Panc1 (cell line): ENCODE measurements around the gene PLCG2. TPM values are rescaled to one million over a fixed set of nuclear protein-coding genes. Genes with fewer than 3 reads are reported as not detected.

Experiments used
- ATAC-seq: fragments of 200-7000 bp; cut with Tn5 transposase; 2 replicates; pipeline ENCODE4 v1.9.1; 2020; ENCODE audit warnings: mild to moderate bottlenecking, moderate library complexity
- BruUV-seq: library from RNA; stranded (reverse); fragments of 400-500 nt; replicated peaks from 2 replicates; lab custom pipeline; 2021; lab: Mats Ljungman, UMichigan
- CTCF ChIA-PET: fragments of 300-600 bp; sonication (Branson Sonifier 250); formaldehyde crosslinking; loops from one replicate; lab custom pipeline; 2022; ENCODE audit warnings: antibody characterized with exemption; lab: Charles Lee
- POLR2A ChIA-PET: fragments of 300-600 bp; sonication (Branson Sonifier 250); formaldehyde crosslinking; loops from one replicate; lab custom pipeline; 2022; ENCODE audit warnings: antibody characterized with exemption; lab: Charles Lee
- DNase-seq: peaks from one replicate; pipeline ENCODE4 v3.0.0-alpha.2; 2010; ENCODE audit warnings: low read depth, low spot score
- H3K27ac ChIP-seq: 2 replicates; pipeline ENCODE4 v1.5.1; 2011; ENCODE audit warnings: mild to moderate bottlenecking, low read length, inconsistent platforms
- H3K27me3 ChIP-seq: fragments of 200-500 bp; sonication (Bioruptor generic); 2 replicates; pipeline ENCODE4 v1.6.0; 2014; ENCODE audit warnings: low read length, inconsistent platforms; ENCODE audit not compliant: control insufficient read depth, insufficient read depth
- H3K36me3 ChIP-seq: fragments of 200-500 bp; sonication (Bioruptor generic); 2 replicates; pipeline ENCODE4 v1.5.1; 2014; ENCODE audit warnings: inconsistent platforms, mild to moderate bottlenecking, low read length, moderate library complexity; ENCODE audit not compliant: control insufficient read depth, insufficient read depth
- H3K4me1 ChIP-seq: 2 replicates; pipeline ENCODE4 v1.5.1; 2011; ENCODE audit warnings: inconsistent platforms, mild to moderate bottlenecking, low read length, moderate library complexity; ENCODE audit not compliant: control insufficient read depth, insufficient read depth
- H3K4me3 ChIP-seq, 2 experiments: 2 replicates each; pipeline ENCODE4 v1.5.1; 2011 to 2012; ENCODE audit warnings: low read depth in 2 of 2, low read length in 2 of 2, mild to moderate bottlenecking in 2 of 2, inconsistent platforms in 1 of 2, moderate library complexity in 1 of 2
- H3K9me3 ChIP-seq: fragments of 200-500 bp; sonication (Bioruptor generic); 2 replicates; pipeline ENCODE4 v1.5.1; 2014; ENCODE audit warnings: low read depth, mild to moderate bottlenecking, inconsistent platforms, low read length, moderate library complexity; ENCODE audit not compliant: control insufficient read depth, insufficient read depth
- POLR2AphosphoS5 ChIP-seq: IDR thresholded peaks from 2 replicates; pipeline ENCODE4 v1.6.1; 2012; ENCODE audit warnings: mild to moderate bottlenecking, low read depth, low read length, moderate library complexity
- REST ChIP-seq, 2 experiments: IDR thresholded peaks; 2 replicates each; pipeline ENCODE4 v1.6.1; 2011 to 2012; ENCODE audit warnings: low read depth in 2 of 2, control low read depth in 1 of 2, low read length in 1 of 2, mild to moderate bottlenecking in 1 of 2, moderate library complexity in 1 of 2; ENCODE audit not compliant: insufficient read depth in 1 of 2
- SIN3A ChIP-seq: IDR thresholded peaks from 2 replicates; pipeline ENCODE4 v1.6.1; 2012; ENCODE audit warnings: low read depth, mild to moderate bottlenecking, low read length, moderate library complexity, borderline replicate concordance; ENCODE audit not compliant: insufficient read depth
- TCF7L2 ChIP-seq: IDR thresholded peaks from 2 replicates; pipeline ENCODE4 v1.6.1; 2011; ENCODE audit warnings: mild to moderate bottlenecking, low read depth, low read length, inconsistent platforms
- in situ Hi-C: cut with HindIII; loops from 2 replicates; pipeline ENCODE4 v1.10.0; 2016; ENCODE audit warnings: low sequenced_read_pairs, low pct_unique_long_range_greater_than_20kb
- intact Hi-C: fragments of 100-400 bp; cut with micrococcal nuclease; formaldehyde crosslinking; loops from one replicate; pipeline ENCODE4 v1.10.0; 2022; ENCODE audit not compliant: unreplicated experiment
- total RNA-seq: library from RNA; stranded (reverse); gene quantifications from one replicate; pipeline ENCODE4 v1.2.1, GENCODE V29; 2021; ENCODE audit not compliant: unreplicated experiment
- TF ChIP-seq, protein P1 (sequence below): fragments of 450-650 bp; IDR thresholded peaks from 2 replicates; pipeline ENCODE4 v1.5.1; 2017; ENCODE audit warnings: mild to moderate bottlenecking

Gene PLCG2
- total RNA-seq, 1 experiment from 2014 or later: 10.8 TPM

DNA sequence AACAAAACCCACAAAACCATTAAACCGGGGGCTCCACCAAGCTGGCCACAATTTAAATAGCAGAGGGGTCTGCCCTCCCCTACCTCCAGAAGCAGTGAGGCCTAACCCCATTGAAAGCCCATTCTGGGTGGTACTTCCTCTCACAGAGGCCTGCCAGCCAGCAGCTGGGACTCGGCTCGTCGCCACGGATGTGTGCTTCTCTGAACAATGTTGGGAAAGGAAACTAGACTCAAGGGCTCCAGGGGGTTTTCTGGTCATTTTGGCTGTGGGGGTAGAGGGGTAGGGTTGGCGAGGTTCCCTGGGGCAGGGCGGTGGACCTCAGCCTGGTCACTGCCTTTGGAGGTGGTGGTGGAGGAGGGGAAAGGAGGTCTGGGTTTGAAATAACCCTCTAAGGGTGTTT is 4.7 kb upstream of the PLCG2 start:
- ChIA-PET POLR2A (no interaction called here), CTCF (interaction anchor here (0.5 kb wide), 1 partner anchor 39 kb away, joined by 6 read pairs; no protein-coding TSS in a partner anchor)
- Histone ChIP-seq H3K4me3 (no peak overlapping the region), H3K36me3 (no peaks in the 10 kb centered on the region), H3K27me3 (no peaks in the 10 kb centered on the region), H3K9me3 (no peaks in the 10 kb centered on the region), H3K27ac (no peak overlapping the region), H3K4me1 (no peaks in the 10 kb centered on the region)
- DNase-seq (no peak), ATAC-seq (no peak)
- intact Hi-C loops: no loop called here
- TF ChIP-seq POLR2AphosphoS5 (no peak), REST (IDR thresholded peaks at IDR 0.05; ENCODE audit: insufficient read depth in 1 of 2, low read depth in 2 of 2, low read length in 1 of 2) (no peak), TCF7L2 (no peak), SIN3A (no peak)
- TF ChIP-seq, protein P1, sequence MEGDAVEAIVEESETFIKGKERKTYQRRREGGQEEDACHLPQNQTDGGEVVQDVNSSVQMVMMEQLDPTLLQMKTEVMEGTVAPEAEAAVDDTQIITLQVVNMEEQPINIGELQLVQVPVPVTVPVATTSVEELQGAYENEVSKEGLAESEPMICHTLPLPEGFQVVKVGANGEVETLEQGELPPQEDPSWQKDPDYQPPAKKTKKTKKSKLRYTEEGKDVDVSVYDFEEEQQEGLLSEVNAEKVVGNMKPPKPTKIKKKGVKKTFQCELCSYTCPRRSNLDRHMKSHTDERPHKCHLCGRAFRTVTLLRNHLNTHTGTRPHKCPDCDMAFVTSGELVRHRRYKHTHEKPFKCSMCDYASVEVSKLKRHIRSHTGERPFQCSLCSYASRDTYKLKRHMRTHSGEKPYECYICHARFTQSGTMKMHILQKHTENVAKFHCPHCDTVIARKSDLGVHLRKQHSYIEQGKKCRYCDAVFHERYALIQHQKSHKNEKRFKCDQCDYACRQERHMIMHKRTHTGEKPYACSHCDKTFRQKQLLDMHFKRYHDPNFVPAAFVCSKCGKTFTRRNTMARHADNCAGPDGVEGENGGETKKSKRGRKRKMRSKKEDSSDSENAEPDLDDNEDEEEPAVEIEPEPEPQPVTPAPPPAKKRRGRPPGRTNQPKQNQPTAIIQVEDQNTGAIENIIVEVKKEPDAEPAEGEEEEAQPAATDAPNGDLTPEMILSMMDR: no peak
- no TSS peak for BruUV-seq
- in situ Hi-C loops: no loop called here

GRCh38 chr16:81775570-81775969 is 3.5 kb upstream of the PLCG2 start:
- no peak overlapping the region for H3K27ac ChIP-seq
- H3K27me3 ChIP-seq: no peaks in the 10 kb centered on the region
- H3K36me3 ChIP-seq: no peaks in the 10 kb centered on the region
- H3K4me3 ChIP-seq: no peak overlapping the region
- in situ Hi-C loops: no loop called here
- no peak for DNase-seq
- intact Hi-C loops: no loop called here
- no peak for ATAC-seq
- no TSS peak for BruUV-seq
- H3K9me3 ChIP-seq: no peaks in the 10 kb centered on the region
- ChIA-PET CTCF (no interaction called here), POLR2A (no interaction called here)
- H3K4me1 ChIP-seq: no peaks in the 10 kb centered on the region
- no peak for TF ChIP-seq REST (IDR thresholded peaks at IDR 0.05; ENCODE audit: insufficient read depth in 1 of 2, low read depth in 2 of 2, low read length in 1 of 2)
- TF ChIP-seq SIN3A: no peak
- no peak for TF ChIP-seq TCF7L2
- no peak for TF ChIP-seq POLR2AphosphoS5
- TF ChIP-seq, protein P1: no peak
